Omental fat pad (tissue), 4 donors: ENCODE measurements around the gene UCK1. TPM values are rescaled to one million over a fixed set of nuclear protein-coding genes. Genes with fewer than 3 reads are reported as not detected.

Experiments used
- ATAC-seq: fragments of 150-250 bp; one replicate; pipeline ENCODE4 v1.9.1; 2016; ENCODE audit warnings: mild to moderate bottlenecking, moderate library complexity; ENCODE audit not compliant: low FRiP score
- DNase-seq: peaks from one replicate; pipeline ENCODE4 v3.0.0-alpha.2; 2019; ENCODE audit warnings: low spot score
- total RNA-seq, 4 donors: library from RNA; depleted of rRNA; stranded (reverse); fragments of >200 nt; gene quantifications; one replicate each; pipeline ENCODE4 v1.1.0, GENCODE V29; 2016
- TF ChIP-seq, protein P1 (sequence below), 3 donors: fragments of 450-650 bp; IDR thresholded peaks; one replicate each; pipeline ENCODE4 v1.5.1; 2016 to 2017; ENCODE audit warnings: antibody characterized with exemption in 3 of 3, mild to moderate bottlenecking in 3 of 3, moderate library complexity in 2 of 3

Gene UCK1
- total RNA-seq, 4 donors from 2014 or later: 25.0 to 38.5 (median 32.7) TPM

DNA sequence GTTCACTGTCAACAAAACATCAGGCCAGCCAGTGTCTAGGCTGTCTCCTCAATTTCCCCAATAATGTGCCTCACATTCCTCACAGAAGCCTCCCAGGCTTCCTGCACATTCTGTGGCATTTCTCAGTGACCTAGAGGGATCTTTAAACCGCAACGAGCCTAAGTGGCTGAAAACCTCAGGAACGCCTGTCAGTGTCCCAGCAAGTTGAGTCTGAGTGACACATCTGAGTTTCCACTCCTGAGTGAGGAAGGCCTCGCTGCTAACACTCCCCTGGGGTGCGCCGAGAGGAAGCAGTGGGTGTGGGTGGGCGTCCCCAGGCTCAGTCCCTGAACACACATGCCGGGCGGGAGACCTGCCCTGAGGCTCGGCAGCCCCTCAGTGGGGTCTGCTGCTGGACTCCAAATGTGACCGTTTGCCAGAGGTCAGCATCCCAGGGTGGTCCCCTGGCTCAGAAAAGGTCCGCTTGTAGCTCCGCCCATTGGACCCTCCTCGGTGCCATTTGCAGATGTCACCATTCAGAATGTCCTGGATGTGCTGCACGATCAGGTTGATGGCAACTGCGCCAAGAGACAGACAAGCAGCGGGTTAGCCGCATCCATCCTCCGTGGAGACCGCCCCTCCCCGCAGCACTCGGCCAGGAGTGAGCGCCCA, 6.3 kb downstream of the UCK1 start:
- DNase-seq: no peak
- no peak for ATAC-seq
- TF ChIP-seq, protein P1, sequence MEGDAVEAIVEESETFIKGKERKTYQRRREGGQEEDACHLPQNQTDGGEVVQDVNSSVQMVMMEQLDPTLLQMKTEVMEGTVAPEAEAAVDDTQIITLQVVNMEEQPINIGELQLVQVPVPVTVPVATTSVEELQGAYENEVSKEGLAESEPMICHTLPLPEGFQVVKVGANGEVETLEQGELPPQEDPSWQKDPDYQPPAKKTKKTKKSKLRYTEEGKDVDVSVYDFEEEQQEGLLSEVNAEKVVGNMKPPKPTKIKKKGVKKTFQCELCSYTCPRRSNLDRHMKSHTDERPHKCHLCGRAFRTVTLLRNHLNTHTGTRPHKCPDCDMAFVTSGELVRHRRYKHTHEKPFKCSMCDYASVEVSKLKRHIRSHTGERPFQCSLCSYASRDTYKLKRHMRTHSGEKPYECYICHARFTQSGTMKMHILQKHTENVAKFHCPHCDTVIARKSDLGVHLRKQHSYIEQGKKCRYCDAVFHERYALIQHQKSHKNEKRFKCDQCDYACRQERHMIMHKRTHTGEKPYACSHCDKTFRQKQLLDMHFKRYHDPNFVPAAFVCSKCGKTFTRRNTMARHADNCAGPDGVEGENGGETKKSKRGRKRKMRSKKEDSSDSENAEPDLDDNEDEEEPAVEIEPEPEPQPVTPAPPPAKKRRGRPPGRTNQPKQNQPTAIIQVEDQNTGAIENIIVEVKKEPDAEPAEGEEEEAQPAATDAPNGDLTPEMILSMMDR (IDR thresholded peaks at IDR 0.05): no peak

DNA sequence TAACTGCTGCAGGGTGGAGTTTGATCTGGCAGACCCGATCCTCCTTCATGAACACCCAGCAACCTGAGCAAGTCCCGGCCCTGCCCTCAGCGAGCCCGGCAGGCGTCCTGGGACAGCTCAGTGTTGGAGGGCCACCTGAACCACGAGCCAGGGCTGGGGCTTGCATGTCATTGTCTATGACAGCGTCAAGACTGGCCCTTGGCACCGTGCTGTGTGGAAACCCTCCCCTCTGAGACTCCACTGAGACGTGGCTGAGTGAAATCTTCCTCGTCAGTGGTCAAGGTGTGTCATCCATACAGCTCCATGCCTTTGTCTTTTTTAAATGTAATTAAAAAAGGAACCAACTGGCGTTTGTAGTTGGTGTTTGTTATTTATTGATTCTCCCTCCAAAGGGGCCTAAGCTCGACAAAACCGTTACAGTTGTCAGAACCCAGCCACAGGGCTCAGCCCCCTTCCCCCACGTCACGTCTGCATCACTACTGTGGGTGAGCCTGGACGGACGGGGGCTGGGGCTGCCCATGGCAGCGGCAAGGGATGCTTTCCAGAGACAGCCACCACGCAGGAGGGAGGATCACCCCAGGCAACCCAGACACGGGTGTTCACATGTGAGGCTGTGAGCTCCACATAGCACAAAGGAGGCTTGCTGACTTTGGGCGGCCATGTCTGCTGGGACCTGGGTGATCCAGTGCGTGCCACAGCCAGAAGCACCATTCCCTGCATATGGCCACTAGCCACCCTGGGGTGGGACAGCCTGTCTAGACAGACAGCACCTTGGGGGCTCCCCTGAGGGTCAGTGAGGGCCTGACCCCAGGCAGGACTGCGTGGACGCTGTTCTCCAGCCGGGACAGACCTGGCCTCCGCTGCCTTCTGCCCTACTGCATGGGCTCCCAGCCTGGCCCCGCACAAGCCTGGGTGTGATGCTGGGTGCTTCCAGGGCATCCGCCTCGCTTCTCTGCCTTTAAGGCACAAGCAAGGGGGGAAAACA, 7.3 kb downstream of the UCK1 start:
- DNase-seq (no peak), ATAC-seq (no peak)
- TF ChIP-seq, protein P1 (IDR thresholded peaks at IDR 0.05): no peak

DNA sequence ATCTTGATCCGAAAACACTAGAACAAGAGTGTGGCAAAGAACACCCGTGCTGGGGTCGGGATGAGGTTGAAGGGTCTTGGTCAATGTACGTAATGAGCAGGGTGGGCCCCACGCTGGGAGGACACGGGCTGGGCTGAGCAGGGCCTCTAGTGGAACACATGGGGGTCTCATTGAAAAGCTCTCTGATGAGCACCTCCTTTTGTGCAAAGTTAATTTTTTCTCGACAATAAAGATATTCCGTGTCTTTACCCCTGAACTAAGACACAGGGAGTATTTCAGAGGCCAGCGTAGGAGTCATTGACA, 8.0 kb downstream of the UCK1 start:
- TF ChIP-seq, protein P1 (IDR thresholded peaks at IDR 0.05): no peak
- DNase-seq (no peak), ATAC-seq (no peak)

DNA sequence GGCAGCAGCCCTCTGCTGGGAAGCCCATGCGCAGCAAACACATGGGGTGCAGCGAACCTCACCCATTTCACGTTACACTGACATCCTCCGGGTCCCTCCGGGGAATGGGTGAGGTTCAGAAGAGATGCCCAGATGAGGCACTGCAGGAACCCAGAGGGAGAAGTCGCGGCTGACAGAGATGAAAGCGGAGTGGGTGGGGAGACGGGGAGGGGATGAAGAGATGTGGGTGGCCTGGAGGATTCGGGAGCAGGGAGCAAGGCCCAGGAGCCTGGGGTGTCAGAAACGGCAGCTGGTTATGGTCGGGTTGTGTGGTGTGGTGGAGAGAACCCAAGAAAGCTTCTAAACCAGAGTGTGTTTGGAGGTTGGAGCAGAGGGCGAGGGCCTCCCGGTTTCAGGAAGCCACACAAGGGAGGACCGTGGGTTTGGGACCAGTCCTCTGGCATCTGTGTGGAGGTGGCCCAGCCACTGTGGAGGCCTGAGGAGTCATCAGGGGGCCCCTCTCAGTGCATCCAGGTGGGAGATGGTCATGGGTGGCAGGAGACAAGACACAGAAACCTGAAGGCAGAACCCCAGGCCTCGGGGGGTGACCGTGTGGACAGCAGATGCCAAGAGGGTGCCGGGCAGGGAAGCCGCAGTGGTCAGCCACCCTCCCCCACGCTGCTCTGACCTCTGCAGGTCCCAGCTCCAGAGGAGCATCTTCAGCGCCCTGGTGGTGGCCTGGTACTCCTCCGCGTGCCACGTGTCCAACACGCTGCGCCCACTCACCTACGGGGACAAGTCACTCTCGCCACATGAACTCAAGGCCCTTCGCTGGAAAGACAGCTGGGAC, 8.6 kb downstream of the UCK1 start:
- TF ChIP-seq, protein P1 (IDR thresholded peaks at IDR 0.05): no peak
- no peak for ATAC-seq
- DNase-seq: no peak

DNA sequence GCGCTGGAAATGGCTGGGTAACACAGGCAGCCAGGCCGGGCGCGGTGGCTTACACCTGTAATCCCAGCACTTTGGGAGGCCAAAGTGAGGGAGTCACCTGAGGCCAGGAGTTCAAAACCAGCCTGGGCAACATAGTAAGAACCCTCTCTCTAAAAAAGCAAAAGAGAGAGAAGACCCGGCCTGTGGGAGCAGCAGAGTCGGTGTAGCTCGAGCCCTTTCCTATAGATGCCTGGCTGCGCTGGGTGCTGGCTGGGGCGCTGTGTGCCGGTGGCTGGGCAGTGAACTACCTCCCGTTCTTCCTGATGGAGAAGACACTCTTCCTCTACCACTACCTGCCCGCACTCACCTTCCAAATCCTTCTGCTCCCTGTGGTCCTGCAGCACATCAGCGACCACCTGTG, 9.2 kb downstream of the UCK1 start:
- ATAC-seq: no peak

DNA sequence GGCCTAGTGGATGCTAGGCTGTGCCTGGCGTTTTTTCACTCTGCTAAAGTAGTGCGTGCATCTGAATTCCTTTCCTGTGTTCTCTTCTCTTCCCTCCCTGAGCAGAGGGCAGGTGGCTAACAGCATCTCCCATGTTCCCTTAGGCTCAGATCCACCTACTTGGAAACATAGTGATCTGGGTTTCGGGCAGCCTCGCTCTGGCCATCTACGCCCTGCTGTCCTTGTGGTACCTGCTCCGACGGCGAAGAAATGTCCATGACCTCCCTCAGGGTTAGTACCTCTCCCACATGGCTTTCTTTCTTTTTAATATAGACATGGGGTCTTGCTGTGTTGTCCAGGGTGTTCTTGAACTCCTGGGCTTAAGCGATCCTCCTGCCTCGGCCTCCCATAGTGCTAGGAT, 9.9 kb downstream of the UCK1 start:
- ATAC-seq (no peak), DNase-seq (no peak)
- TF ChIP-seq, protein P1 (IDR thresholded peaks at IDR 0.05): no peak

More for the DNA sequence above, 9.2 kb downstream of the UCK1 start:
- no peak for DNase-seq
- TF ChIP-seq, protein P1 (IDR thresholded peaks at IDR 0.05): no peak
